GM21447 (cell line): ENCODE measurements around the gene MAP3K9.
"Not testable (repeated sequence)": the region's sequence is repeated elsewhere in the genome, so short reads cannot be mapped to it uniquely, and the experiment has no call there.

Experiments
- ATAC-seq: cut with Tn5 transposase; IDR thresholded peaks from one replicate; pipeline ENCODE4 v1.9.1; 2021; ENCODE audit not compliant: unreplicated experiment

Gene MAP3K9

GRCh38 chr14:70726651-70727375 lies 82.5 kb downstream of the MAP3K9 start:
- ATAC-seq, result no peak

GRCh38 chr14:70724944-70725343 lies 84.4 kb downstream of the MAP3K9 start:
- ATAC-seq, result no peak

DNA sequence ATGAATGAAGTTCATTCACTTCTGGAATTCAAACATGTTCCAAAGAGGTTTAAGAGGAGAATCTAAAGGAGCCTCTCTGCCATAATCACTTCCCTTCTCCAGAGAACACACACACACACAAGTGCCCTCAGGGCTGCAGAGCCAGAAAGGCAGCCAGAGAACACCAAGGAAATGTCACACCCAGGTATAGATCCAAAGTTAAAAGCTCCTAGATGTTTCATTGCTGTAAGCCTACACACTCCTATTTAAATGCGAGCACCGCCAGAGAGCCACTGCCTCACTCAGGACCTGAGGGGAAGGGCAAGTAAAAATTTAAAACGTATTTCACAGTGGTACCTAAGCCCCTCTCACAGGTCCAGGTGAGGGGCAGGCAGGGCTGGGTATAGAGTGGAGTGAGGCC lies 85.2 kb downstream of the MAP3K9 start:
- ATAC-seq, result no peak

DNA sequence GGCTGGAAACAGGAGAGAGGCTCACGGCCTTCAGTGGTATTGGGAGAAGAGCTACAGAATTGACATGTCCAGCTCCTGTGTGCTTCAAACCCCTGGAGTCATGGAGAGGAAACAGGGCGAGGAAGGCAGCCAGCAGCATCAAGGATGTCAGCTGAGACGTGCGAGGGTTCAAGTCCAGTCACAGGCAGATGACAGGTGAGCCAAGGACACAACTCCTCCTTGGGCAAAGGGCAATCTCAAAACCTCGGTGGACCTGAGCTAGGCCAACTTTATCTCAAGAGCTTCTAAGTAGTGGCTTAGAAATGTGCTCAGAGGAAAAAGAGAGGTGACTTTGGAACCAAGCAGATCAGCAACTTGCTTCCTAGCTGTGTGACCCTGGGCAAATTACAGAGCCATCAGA lies 86.0 kb downstream of the MAP3K9 start:
- ATAC-seq, result no peak

- no peak for ATAC-seq
Observed at GRCh38 chr14:70722418-70722817, 86.9 kb downstream of the MAP3K9 start.

- no peak for ATAC-seq
Observed at GRCh38 chr14:70721542-70721941, 87.8 kb downstream of the MAP3K9 start.

- ATAC-seq, result no peak
Observed at GRCh38 chr14:70718383-70719118, 90.8 kb downstream of the MAP3K9 start.

DNA sequence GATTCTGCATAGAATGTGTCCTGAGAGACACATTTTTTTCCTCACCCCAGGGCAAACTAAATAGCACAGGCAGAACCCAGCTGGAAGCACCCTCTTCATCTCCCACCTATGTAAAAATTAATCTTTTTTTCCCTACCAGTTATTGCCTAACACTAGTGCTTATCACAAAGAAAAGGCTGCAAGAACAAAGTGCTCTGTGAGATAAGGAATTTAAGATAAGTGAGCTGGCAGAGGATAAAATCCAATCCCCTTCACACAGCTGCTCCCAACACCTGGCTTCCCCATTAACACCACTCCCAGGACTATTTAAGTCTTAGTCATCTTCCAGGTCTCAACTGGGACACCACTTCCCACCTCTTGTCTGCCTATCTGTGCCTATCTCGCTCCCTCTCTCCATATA lies 92.4 kb downstream of the MAP3K9 start:
- no peak for ATAC-seq

GRCh38 chr14:70716483-70716882 lies 92.8 kb downstream of the MAP3K9 start:
- ATAC-seq, result no peak

DNA sequence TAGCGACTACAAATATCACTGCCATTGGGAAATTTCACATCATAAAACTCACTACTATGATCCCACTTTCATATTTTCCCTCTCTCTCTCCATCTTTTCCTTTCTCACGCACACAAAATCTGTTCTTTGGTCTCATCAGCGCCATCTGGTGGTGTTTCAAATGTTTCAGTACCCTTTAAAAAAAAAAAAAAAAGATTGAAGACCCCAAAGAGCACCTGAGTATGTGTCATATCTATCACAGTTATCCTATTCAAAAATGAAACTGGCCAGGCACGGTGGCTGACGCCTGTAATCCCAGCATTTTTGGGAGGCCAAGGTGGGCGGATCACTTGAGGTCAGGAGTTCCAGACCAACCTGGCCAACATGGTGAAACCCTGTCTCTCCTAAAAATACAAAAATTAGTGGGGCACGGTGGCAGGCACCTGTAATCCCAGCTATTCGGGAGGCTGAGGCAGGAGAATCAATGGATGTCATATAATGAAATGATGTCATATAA lies 95.2 kb downstream of the MAP3K9 start:
- ATAC-seq, result no peak

DNA sequence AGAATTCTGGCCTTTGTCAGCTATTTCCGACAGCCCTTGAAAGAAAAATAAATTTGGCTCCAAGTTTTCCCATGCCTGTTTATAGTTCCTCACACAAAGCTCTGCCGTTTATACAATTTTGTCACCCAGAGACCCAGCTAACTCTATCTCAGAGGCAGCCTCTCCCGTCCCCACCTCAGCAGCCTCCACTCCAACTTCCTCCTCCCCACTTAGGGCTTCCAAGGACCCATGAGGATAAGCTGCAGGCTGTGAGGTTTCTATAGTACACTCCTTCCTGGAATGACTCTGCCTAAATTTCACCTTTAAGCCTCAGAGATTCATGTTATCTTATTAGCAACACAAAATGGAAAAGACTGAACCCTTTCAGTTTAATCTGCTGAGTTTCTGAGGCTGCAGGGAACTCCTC lies 95.8 kb downstream of the MAP3K9 start:
- ATAC-seq, result no peak

DNA sequence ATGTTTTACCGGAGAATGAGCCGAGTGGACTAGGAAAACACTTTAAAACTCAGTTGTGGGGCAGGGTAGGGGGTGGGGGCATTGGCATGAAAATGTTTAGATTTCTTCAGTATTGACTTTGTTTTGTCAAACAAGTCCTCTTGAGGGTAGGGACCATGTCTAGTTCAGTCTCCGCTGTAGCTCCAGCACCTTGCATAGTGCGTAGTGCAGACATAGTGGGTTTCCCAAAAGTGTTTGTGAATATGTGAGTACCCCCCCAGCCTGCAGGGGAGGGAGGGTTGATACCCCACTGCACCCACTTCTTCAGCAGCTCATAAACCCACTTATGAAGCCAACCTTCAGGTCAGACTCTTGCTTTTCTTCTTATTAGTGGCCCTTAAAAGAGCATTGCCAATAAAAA lies 96.2 kb downstream of the MAP3K9 start:
- ATAC-seq, result no peak

DNA sequence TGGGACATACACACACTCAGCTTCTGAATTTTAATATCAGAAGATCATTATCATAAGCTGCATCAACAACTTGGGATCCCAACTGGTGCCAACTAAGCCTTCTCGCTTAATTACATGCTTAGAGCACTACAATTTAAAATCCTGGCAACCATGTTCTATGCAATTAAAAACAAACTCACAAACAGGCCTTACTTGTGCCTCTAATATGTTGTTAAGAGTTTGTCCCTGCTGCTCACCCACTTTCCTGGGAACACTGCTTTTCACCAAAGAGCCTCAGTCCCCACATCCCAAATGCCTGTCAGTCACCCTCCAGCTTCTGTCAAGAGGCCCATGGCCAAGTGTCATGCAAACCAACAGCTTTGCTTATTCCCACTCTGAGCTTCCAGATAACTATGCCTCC lies 97.9 kb downstream of the MAP3K9 start:
- ATAC-seq, result no peak

DNA sequence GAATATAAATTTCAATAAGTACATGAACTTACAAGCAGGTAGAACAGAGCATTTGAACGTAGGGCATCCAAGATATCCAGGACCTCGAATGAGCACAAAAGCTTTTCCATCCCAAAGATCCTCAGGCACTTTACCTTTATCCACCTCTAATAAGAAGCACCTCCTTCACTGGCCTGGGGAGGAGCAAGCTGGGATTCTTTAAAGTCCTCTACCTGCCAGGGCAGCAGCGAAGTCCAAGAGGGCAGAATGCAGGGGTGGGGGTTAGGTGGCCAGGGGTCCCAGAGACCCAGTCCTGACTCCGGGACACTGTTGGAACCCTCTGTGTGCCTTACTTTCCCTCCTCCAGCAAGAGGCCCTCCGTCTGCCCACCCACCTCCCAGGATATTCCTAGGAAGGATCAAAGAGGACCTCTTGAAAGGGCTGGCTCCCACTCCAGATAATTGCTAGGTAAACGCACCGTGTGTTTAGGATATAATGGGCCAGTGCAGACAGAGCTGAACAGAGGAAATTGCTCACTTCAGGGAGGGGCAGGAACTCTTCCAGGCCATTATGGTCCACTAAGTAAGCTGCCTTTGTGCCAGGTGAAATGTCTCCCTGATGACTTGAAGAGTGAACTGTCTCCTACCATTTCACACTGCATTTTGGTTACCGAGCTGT lies 99.5 kb downstream of the MAP3K9 start:
- ATAC-seq, result no peak

- ATAC-seq, result no peak
Observed at GRCh38 chr14:70708717-70709570, 100.4 kb downstream of the MAP3K9 start.

GRCh38 chr14:70707138-70708038 lies 101.9 kb downstream of the MAP3K9 start:
- peak; percentile 84 for ATAC-seq

- ATAC-seq, result no peak
Observed at GRCh38 chr14:70706177-70706576, 103.1 kb downstream of the MAP3K9 start.

- no peak for ATAC-seq
Observed at GRCh38 chr14:70704960-70705359, 104.4 kb downstream of the MAP3K9 start.

DNA sequence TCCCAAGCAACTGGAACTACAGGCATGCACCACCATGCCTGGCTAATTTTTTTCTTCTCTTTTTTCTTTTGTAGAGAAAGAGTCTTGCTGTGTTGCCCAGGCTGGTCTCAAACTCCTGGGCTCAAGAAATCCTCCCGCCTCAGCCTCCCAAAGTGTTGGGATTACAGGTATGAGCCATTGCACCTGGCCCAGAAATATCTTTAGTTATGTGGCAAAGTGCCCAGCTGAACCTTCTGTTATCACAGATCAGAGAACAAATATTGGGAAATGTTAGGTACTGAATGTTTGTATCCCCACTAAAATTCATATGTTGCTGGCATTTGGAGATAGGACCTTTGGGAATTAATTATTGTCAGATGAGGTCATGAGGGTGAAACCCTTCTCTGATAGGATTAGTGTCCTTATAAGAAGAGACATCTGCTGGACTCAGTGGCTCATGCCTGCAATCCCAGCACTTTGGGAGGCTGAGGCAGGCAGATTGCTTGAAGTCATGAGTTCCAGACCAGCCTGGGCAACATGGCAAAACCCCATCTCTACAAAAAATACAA lies 105.6 kb downstream of the MAP3K9 start:
- ATAC-seq, result not testable (repeated sequence)

DNA sequence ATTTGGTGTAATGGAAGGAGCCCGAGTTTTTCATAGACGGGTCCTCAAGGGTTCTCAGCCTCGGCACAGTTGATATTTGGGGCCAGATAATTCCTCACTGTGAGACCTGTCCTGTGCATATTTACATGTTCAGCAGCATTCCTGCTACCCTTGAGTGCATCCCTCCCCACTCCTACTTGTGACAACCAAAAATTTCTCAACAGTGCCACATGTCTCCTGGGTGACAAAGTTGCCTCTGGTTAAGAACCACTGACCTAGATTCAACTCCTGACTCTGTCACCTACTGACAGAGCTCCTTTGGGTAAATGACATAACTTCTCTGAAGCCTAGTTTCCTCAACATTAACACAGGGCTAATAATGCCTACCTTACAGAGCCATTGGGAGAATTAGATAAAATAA lies 107.2 kb downstream of the MAP3K9 start:
- no peak for ATAC-seq
